HFFc6 (cell line): Measurements from ENCODE around the gene DDIAS. TPM values are rescaled to one million over a fixed set of nuclear protein-coding genes. Genes with fewer than 3 reads are reported as not detected.
"Not testable (repeated sequence)": the region's sequence is repeated elsewhere in the genome, so short reads cannot be mapped to it uniquely, and the experiment has no call there.

ENCODE experiments used
- DNase-seq: peaks from one replicate; pipeline ENCODE4 v3.0.0-alpha.2; 2018
- H3K27ac Mint-ChIP-seq: 2 replicates; pipeline ENCODE4 v1.8.0; 2020; ENCODE audit warnings: mild to moderate bottlenecking, mixed read lengths
- H3K27me3 Mint-ChIP-seq: 2 replicates; pipeline ENCODE4 v1.8.0; 2021; ENCODE audit warnings: mild to moderate bottlenecking, moderate library complexity, mixed read lengths; ENCODE audit not compliant: insufficient read depth
- H3K36me3 Mint-ChIP-seq: 2 replicates; pipeline ENCODE4 v1.8.0; 2021; ENCODE audit warnings: low read depth, mixed read lengths
- H3K4me1 Mint-ChIP-seq: 2 replicates; pipeline ENCODE4 v1.8.0; 2020; ENCODE audit warnings: low read depth, mixed read lengths
- H3K4me3 Mint-ChIP-seq: 2 replicates; pipeline ENCODE4 v1.8.0; 2020; ENCODE audit warnings: mild to moderate bottlenecking, moderate library complexity, mixed read lengths
- H3K9me3 Mint-ChIP-seq: 2 replicates; pipeline ENCODE4 v1.8.0; 2020; ENCODE audit warnings: mild to moderate bottlenecking, mixed read lengths
- CTCF ChIP-seq: fragments of 200-600 bp; sonication (generic); IDR thresholded peaks from 2 replicates; pipeline ENCODE4 v1.5.0; 2021; ENCODE audit warnings: antibody characterized with exemption, mild to moderate bottlenecking
- long read RNA-seq: library from polyadenylated mRNA; unstranded; transcript quantifications from one replicate; pipeline ENCODE4 v2.0.0, GENCODE V29; 2019
- total RNA-seq, 6 experiments: library from RNA; stranded (reverse); fragmentation: NEBNext Ultra II Directional; extraction: Animal tissue kit (Norgen Biotek cat#: 25700); gene quantifications; 2 replicates in 1 of 6; 3 replicates in 5 of 6; pipeline ENCODE4 v1.2.3, GENCODE V29; 2021

DDIAS gene
- 1 to 10 TPM; 4.7 to 9.7 (median 8.4) TPM for total RNA-seq
- long read RNA-seq, partial matches to known transcripts, result 0 of 6 reads
- long read RNA-seq, other reads (novel, unspliced or antisense), result 3 of 6 reads

GRCh38 chr11:82901165-82901921, at the start of gene DDIAS:
Gene DDIAS, plus strand, starts transcription at chr11:82901736. Its CDS starts 13,003 bp downstream, at chr11:82914739.
- peak within 1 kb of the TSS; percentile 99 for H3K27ac Mint-ChIP-seq
- H3K9me3 Mint-ChIP-seq, result no peaks in the 10 kb centered on the region
- no peaks in the 10 kb centered on the region for H3K27me3 Mint-ChIP-seq
- H3K36me3 Mint-ChIP-seq, result no peaks in the 10 kb centered on the region
- peaks cover 39% of the 10 kb centered on the region for H3K4me1 Mint-ChIP-seq
- peak; percentile 97 for DNase-seq
- peak; percentile 9; the same call in 1 of the 2 replicates for TF ChIP-seq CTCF
- H3K4me3 Mint-ChIP-seq, result peak within 1 kb of the TSS; percentile 93

- H3K27ac Mint-ChIP-seq, result peak overlapping the region; percentile 65
- peaks cover 5% of the 10 kb centered on the region; the same call in 1 of the 2 replicates for H3K9me3 Mint-ChIP-seq
- TF ChIP-seq CTCF, result no peak
- H3K36me3 Mint-ChIP-seq, result peaks cover 13% of the 10 kb centered on the region
- H3K4me1 Mint-ChIP-seq, result peaks cover 68% of the 10 kb centered on the region
- no peaks in the 10 kb centered on the region; the same call in none of the 2 replicates for H3K27me3 Mint-ChIP-seq
- H3K4me3 Mint-ChIP-seq, result peak overlapping the region; percentile 75
- DNase-seq, result peak; percentile 18
Measured at GRCh38 chr11:82854242-82854641, 47.3 kb upstream of the DDIAS start.

- not testable (repeated sequence) for H3K9me3 Mint-ChIP-seq, H3K27me3 Mint-ChIP-seq
- peaks cover 13% of the 10 kb centered on the region for H3K36me3 Mint-ChIP-seq
- peak; percentile 32 for DNase-seq
- H3K4me1 Mint-ChIP-seq, result peaks cover 75% of the 10 kb centered on the region
- peak overlapping the region; percentile 75 for H3K4me3 Mint-ChIP-seq
- peak overlapping the region; percentile 65 for H3K27ac Mint-ChIP-seq
Measured at GRCh38 chr11:82854916-82855315, 46.6 kb upstream of the DDIAS start.

GRCh38 chr11:82855616-82856015, 45.9 kb upstream of the DDIAS start:
- peaks cover 5% of the 10 kb centered on the region; the same call in 1 of the 2 replicates for H3K9me3 Mint-ChIP-seq
- TF ChIP-seq CTCF, result no peak
- H3K27me3 Mint-ChIP-seq, result no peaks in the 10 kb centered on the region; the same call in none of the 2 replicates
- DNase-seq, result peak; percentile 66
- no peak overlapping the region for H3K4me3 Mint-ChIP-seq
- H3K27ac Mint-ChIP-seq, result no peak overlapping the region
- peaks cover 78% of the 10 kb centered on the region for H3K4me1 Mint-ChIP-seq
- peaks cover 13% of the 10 kb centered on the region for H3K36me3 Mint-ChIP-seq

- Mint-ChIP-seq H3K27ac (no peak overlapping the region), H3K36me3 (peaks cover 13% of the 10 kb centered on the region), H3K4me1 (peaks cover 78% of the 10 kb centered on the region), H3K27me3 (no peaks in the 10 kb centered on the region; the same call in none of the 2 replicates), H3K4me3 (no peak overlapping the region), H3K9me3 (peaks cover 5% of the 10 kb centered on the region; the same call in 1 of the 2 replicates)
- TF ChIP-seq CTCF, result no peak
- DNase-seq, result no peak
Measured at GRCh38 chr11:82857145-82857544, 44.4 kb upstream of the DDIAS start.

- peak overlapping the region; percentile 82 for H3K27ac Mint-ChIP-seq
Measured at GRCh38 chr11:82858133-82858532, 43.4 kb upstream of the DDIAS start.

More at GRCh38 chr11:82858133-82858532, 43.4 kb upstream of the DDIAS start:
- Mint-ChIP-seq H3K4me3 (peak overlapping the region; percentile 74), H3K9me3 (peaks cover 5% of the 10 kb centered on the region; the same call in 1 of the 2 replicates), H3K4me1 (peaks cover 87% of the 10 kb centered on the region), H3K36me3 (peaks cover 12% of the 10 kb centered on the region), H3K27me3 (no peaks in the 10 kb centered on the region; the same call in none of the 2 replicates)
- TF ChIP-seq CTCF, result no peak
- DNase-seq, result no peak
